Activated naive CD4-positive, alpha-beta T cell treated with anti-CD3 and anti-CD28 coated beads, Interleukin-2, amount 10 ng/mL, durations not matched to agents 7 days and 5 days (primary cell): ENCODE results near the gene SPI1.
"Not testable (repeated sequence)": the region's sequence is repeated elsewhere in the genome, so short reads cannot be mapped to it uniquely, and the experiment has no call there.

Source experiments
- CTCF ChIA-PET: fragments of 350-600 bp; sonication (Branson Sonifier 250); formaldehyde crosslinking; loops from one replicate; lab custom pipeline; 2021; ENCODE audit warnings: antibody characterized with exemption; lab: Charles Lee
- DNase-seq: peaks from one replicate; pipeline ENCODE4 v3.0.0-alpha.2; 2020
- H3K27ac Mint-ChIP-seq: one replicate; pipeline ENCODE4 v1.8.0; 2021; ENCODE audit warnings: mild to moderate bottlenecking, moderate library complexity, mixed read lengths
- H3K27me3 Mint-ChIP-seq: one replicate; pipeline ENCODE4 v1.8.0; 2021; ENCODE audit warnings: mild to moderate bottlenecking, mixed read lengths
- H3K36me3 Mint-ChIP-seq: one replicate; pipeline ENCODE4 v1.8.0; 2021; ENCODE audit warnings: mixed read lengths
- H3K4me1 Mint-ChIP-seq: one replicate; pipeline ENCODE4 v1.8.0; 2021; ENCODE audit warnings: mixed read lengths
- H3K4me3 Mint-ChIP-seq: one replicate; pipeline ENCODE4 v1.8.0; 2021; ENCODE audit warnings: mild to moderate bottlenecking, moderate library complexity, mixed read lengths
- H3K9me3 Mint-ChIP-seq: one replicate; pipeline ENCODE4 v1.8.0; 2021; ENCODE audit warnings: mixed read lengths

Gene SPI1

DNA sequence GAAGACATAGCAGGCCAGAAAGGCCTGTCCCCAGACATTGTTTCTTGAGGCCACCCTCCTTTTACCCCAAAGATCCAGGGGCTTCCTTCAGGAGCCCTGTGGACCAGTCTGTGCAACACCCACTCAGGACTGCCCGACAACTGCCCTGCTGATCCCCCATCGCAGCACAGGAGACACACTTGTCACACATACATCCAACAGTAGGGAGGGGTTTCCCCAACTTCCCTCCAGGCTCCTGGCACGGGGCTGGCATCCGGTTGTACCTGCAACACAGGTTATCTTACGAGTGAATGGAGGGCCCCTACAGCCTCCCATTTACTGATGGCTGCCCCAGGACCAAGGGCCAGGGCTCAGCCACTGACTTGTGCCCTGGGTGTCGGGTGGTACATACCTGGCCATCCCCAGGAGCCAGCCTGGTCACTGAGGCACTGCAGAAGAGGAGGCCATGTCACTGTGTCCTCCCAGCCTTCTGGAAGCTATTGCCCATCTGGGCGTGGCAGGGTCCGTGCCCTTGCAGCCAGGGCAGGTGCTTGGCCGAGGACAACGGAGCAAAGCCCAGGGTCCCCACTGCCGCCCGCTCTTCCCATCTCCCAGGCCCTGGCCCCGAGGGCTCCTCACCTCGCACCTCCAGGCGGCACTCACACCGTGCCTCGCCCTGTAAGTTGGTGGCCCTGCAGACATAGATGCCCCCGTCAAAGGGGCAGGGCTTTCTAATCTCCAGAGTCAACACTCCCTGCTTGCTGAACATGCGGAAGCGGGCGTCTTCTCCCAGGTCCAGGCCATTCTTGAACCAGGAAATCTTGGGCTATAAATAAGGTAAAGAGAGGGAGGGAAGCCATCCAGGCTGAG is 46.7 kb downstream of the SPI1 start:
- Mint-ChIP-seq H3K36me3 (peaks cover 16% of the 10 kb centered on the region), H3K27me3 (no peaks in the 10 kb centered on the region), H3K27ac (no peak overlapping the region), H3K9me3 (no peaks in the 10 kb centered on the region), H3K4me1 (no peaks in the 10 kb centered on the region), H3K4me3 (no peak overlapping the region)
- CTCF ChIA-PET: interaction anchor here (0.7 kb wide), 1 partner anchor 10 kb away, joined by 3 read pairs; no protein-coding TSS in a partner anchor
- no peak for DNase-seq

GRCh38 chr11:47329987-47330931 is 48.1 kb downstream of the SPI1 start:
- Mint-ChIP-seq H3K27ac (peak overlapping the region; percentile 45), H3K36me3 (peaks cover 25% of the 10 kb centered on the region)
- CTCF ChIA-PET: interaction anchor here (0.7 kb wide), 2 partner anchors 8 to 77 kb away, joined by 3 read pairs; no protein-coding TSS in a partner anchor

GRCh38 chr11:47329431-47329986 is 48.8 kb downstream of the SPI1 start:
- Mint-ChIP-seq H3K27me3 (no peaks in the 10 kb centered on the region), H3K27ac (no peak overlapping the region), H3K9me3 (no peaks in the 10 kb centered on the region), H3K4me1 (no peaks in the 10 kb centered on the region), H3K36me3 (peaks cover 30% of the 10 kb centered on the region), H3K4me3 (no peak overlapping the region)
- CTCF ChIA-PET: no interaction called here
- DNase-seq: no peak

More at GRCh38 chr11:47329987-47330931, 48.1 kb downstream of the SPI1 start:
- no peaks in the 10 kb centered on the region for H3K4me1 Mint-ChIP-seq
- no peaks in the 10 kb centered on the region for H3K9me3 Mint-ChIP-seq
- no peak for DNase-seq
- no peaks in the 10 kb centered on the region for H3K27me3 Mint-ChIP-seq
- H3K4me3 Mint-ChIP-seq: no peak overlapping the region

DNA sequence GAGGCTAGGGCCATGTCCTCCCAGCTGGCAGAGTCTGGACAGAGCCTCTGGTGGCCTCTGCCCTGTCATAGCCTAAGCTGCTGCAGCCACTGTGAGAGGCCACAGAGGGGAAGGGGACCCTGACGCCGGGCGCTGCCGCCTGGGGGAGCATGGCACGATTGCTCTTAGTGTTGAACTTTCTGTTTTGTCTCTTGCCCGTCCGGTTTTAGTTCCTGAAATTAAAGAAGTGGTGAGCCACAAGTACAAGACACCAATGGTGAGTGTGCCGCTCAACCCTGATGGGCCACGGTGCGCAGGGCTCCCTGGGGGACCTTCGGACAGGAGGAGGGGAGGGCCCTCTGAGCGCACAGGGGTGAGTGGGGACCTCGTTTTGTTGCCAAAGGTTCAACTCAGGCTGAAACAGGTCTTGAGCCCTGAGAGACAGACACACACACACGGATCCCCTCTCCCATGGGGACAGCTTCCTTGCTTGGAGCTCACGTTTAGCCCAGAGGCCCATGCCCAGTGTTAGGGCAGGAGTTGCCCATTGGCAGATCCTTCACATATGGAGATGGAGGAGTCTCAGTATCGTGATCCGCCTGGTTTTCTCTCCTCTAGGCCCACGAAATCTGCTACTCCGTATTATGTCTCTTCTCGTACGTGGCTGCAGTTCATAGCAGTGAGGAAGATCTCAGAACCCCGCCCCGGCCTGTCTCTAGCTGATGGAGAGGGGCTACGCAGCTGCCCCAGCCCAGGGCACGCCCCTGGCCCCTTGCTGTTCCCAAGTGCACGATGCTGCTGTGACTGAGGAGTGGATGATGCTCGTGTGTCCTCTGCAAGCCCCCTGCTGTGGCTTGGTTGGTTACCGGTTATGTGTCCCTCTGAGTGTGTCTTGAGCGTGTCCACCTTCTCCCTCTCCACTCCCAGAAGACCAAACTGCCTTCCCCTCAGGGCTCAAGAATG is 49.6 kb downstream of the SPI1 start:
- no peaks in the 10 kb centered on the region for H3K9me3 Mint-ChIP-seq
- CTCF ChIA-PET: no interaction called here
- H3K36me3 Mint-ChIP-seq: peaks cover 30% of the 10 kb centered on the region
- DNase-seq: no peak
- H3K27ac Mint-ChIP-seq: peak overlapping the region; percentile 63
- H3K4me3 Mint-ChIP-seq: no peak overlapping the region
- no peaks in the 10 kb centered on the region for H3K4me1 Mint-ChIP-seq
- H3K27me3 Mint-ChIP-seq: no peaks in the 10 kb centered on the region

DNA sequence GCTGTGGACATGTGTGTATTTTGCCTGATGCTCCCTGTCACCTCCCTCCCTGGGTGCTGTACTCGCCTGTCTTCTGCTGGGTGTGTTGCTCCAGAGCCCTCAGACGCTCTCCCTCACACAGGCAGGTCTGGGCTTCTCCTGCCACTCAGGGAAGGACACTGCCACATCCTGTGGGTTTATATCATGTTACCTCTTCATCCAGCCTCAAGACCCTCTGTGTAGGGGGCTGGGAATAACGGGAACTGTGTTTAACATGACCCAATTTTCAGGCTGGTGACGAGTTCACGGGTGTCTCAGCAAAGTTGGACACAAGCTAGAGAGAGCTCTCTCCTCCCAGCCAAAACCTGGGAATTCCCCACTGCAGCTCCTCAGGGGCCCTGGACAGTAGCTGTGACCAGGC is 50.4 kb downstream of the SPI1 start:
- Mint-ChIP-seq H3K27me3 (no peaks in the 10 kb centered on the region), H3K9me3 (no peaks in the 10 kb centered on the region), H3K4me1 (no peaks in the 10 kb centered on the region), H3K4me3 (no peak overlapping the region), H3K27ac (no peak overlapping the region), H3K36me3 (peaks cover 30% of the 10 kb centered on the region)
- no peak for DNase-seq
- CTCF ChIA-PET: no interaction called here

GRCh38 chr11:47327025-47327424 is 51.3 kb downstream of the SPI1 start:
- H3K4me1 Mint-ChIP-seq: no peaks in the 10 kb centered on the region
- peaks cover 34% of the 10 kb centered on the region for H3K36me3 Mint-ChIP-seq
- no peaks in the 10 kb centered on the region for H3K27me3 Mint-ChIP-seq
- CTCF ChIA-PET: interaction anchor here (1.0 kb wide), 1 partner anchor 9 kb away, joined by 3 read pairs; no protein-coding TSS in a partner anchor
- no peaks in the 10 kb centered on the region for H3K9me3 Mint-ChIP-seq
- no peak overlapping the region for H3K4me3 Mint-ChIP-seq
- no peak overlapping the region for H3K27ac Mint-ChIP-seq
- DNase-seq: no peak

- no peak overlapping the region for H3K4me3 Mint-ChIP-seq
- DNase-seq: no peak
- H3K9me3 Mint-ChIP-seq: no peaks in the 10 kb centered on the region
- H3K4me1 Mint-ChIP-seq: no peaks in the 10 kb centered on the region
- CTCF ChIA-PET: interaction anchor here (0.6 to 1.0 kb wide), 2 partner anchors 10 to 74 kb away, joined by 3 read pairs; no protein-coding TSS in a partner anchor
- H3K36me3 Mint-ChIP-seq: peaks cover 42% of the 10 kb centered on the region
- no peak overlapping the region for H3K27ac Mint-ChIP-seq
- H3K27me3 Mint-ChIP-seq: no peaks in the 10 kb centered on the region
Measured at GRCh38 chr11:47326198-47326597, 52.1 kb downstream of the SPI1 start.

GRCh38 chr11:47325271-47326041 is 52.9 kb downstream of the SPI1 start:
- Mint-ChIP-seq H3K27ac (no peak overlapping the region), H3K4me3 (no peak overlapping the region), H3K9me3 (no peaks in the 10 kb centered on the region), H3K36me3 (peaks cover 42% of the 10 kb centered on the region), H3K27me3 (no peaks in the 10 kb centered on the region), H3K4me1 (no peaks in the 10 kb centered on the region)
- CTCF ChIA-PET: interaction anchor here (0.6 kb wide), 1 partner anchor 75 kb away, joined by 3 read pairs; no protein-coding TSS in a partner anchor
- no peak for DNase-seq

DNA sequence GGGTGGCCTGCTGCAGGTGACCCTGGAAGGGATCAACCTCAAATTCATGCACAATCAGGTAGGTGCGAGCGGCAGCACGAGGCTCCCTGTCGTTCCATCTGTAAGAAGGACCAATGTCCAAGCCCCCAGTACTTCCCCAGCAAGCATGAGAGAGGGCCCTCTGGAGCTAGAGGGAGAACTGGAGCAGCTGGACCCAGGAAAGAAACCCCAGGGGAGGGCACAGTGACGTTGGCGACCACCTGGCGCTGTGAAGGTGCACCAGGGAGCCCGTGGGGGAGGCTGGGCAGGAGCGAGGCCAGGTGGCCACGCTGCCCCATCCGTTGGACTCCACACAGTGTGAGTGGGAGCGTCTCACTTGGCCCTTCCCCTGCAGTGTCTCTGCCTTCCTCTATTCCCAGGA is 53.8 kb downstream of the SPI1 start:
- no peak overlapping the region for H3K27ac Mint-ChIP-seq
- H3K36me3 Mint-ChIP-seq: peaks cover 42% of the 10 kb centered on the region
- CTCF ChIA-PET: interaction anchor here (1.1 kb wide), 1 partner anchor 16 kb away, joined by 3 read pairs; no protein-coding TSS in a partner anchor
- DNase-seq: no peak
- H3K4me1 Mint-ChIP-seq: no peaks in the 10 kb centered on the region
- no peak overlapping the region for H3K4me3 Mint-ChIP-seq
- H3K9me3 Mint-ChIP-seq: no peaks in the 10 kb centered on the region
- H3K27me3 Mint-ChIP-seq: no peaks in the 10 kb centered on the region

- Mint-ChIP-seq H3K9me3 (no peaks in the 10 kb centered on the region), H3K36me3 (peaks cover 39% of the 10 kb centered on the region), H3K4me1 (peaks cover 6% of the 10 kb centered on the region), H3K27me3 (no peaks in the 10 kb centered on the region), H3K27ac (no peak overlapping the region), H3K4me3 (no peak overlapping the region)
- DNase-seq: no peak
- CTCF ChIA-PET: no interaction called here
Measured at GRCh38 chr11:47318166-47318565, 60.2 kb downstream of the SPI1 start.

GRCh38 chr11:47317064-47317828 is 61.1 kb downstream of the SPI1 start:
- peaks cover 6% of the 10 kb centered on the region for H3K4me1 Mint-ChIP-seq
- CTCF ChIA-PET: no interaction called here
- DNase-seq: no peak
- no peaks in the 10 kb centered on the region for H3K9me3 Mint-ChIP-seq
- peak overlapping the region; percentile 8 for H3K27ac Mint-ChIP-seq
- peaks cover 42% of the 10 kb centered on the region for H3K36me3 Mint-ChIP-seq
- H3K4me3 Mint-ChIP-seq: no peak overlapping the region
- no peaks in the 10 kb centered on the region for H3K27me3 Mint-ChIP-seq

DNA sequence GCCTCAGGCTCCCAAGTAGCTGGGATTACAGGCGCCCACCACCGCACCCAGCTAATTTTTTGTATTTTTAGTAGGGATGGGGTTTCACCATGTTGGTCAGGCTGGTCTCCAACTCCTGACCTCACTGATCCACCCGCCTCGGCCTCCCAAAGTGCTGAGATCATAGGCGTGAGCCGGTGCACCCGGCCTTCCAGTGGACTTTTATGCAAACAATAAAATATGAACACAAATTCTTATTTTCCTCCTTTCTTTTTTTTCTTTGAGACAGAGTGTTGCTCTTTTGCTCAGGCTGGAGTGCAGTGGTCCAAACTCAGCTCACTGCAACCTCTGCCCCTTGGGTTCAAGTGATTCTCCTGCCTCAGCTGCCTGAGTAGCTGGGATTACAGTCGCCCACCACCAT is 61.8 kb downstream of the SPI1 start:
- H3K4me3 Mint-ChIP-seq, H3K4me1 Mint-ChIP-seq, H3K27ac Mint-ChIP-seq, CTCF ChIA-PET, H3K9me3 Mint-ChIP-seq, H3K27me3 Mint-ChIP-seq, DNase-seq: not testable (repeated sequence)
- peaks cover 39% of the 10 kb centered on the region for H3K36me3 Mint-ChIP-seq
